GM23248 (cell line): ENCODE measurements around the gene SARS2. TPM values are rescaled to one million over a fixed set of nuclear protein-coding genes. Genes with fewer than 3 reads are reported as not detected.

Experiments used
- DNase-seq: peaks from one replicate; pipeline ENCODE4 v3.0.0-alpha.2; 2015
- H2AFZ ChIP-seq: fragments of 200-600 bp; sonication (generic); 2 replicates; pipeline ENCODE4 v1.6.1; 2016; ENCODE audit warnings: antibody characterized with exemption
- H3F3A ChIP-seq: fragments of 200-600 bp; sonication (generic); 2 replicates; pipeline ENCODE4 v1.6.1; 2016; ENCODE audit warnings: mild to moderate bottlenecking, antibody characterized with exemption, mixed run types; ENCODE audit not compliant: insufficient read depth
- H3K27ac ChIP-seq: fragments of 200-600 bp; sonication (generic); 2 replicates; pipeline ENCODE4 v1.5.1; 2016; ENCODE audit warnings: mild to moderate bottlenecking
- H3K27me3 ChIP-seq: fragments of 200-600 bp; sonication (generic); replicated peaks from 2 replicates; pipeline ENCODE4 v1.6.1; 2016; ENCODE audit warnings: mild to moderate bottlenecking; ENCODE audit not compliant: insufficient read depth
- H3K36me3 ChIP-seq: fragments of 200-600 bp; sonication (generic); 2 replicates; pipeline ENCODE4 v1.6.1; 2016; ENCODE audit warnings: low read depth, mild to moderate bottlenecking
- H3K4me1 ChIP-seq: fragments of 200-600 bp; sonication (generic); 2 replicates; pipeline ENCODE4 v1.6.1; 2016; ENCODE audit warnings: mild to moderate bottlenecking; ENCODE audit not compliant: insufficient read depth
- H3K4me2 ChIP-seq: fragments of 200-600 bp; sonication (generic); one replicate; pipeline ENCODE4 v1.6.1; 2016; ENCODE audit warnings: mild to moderate bottlenecking; ENCODE audit not compliant: unreplicated experiment
- H3K4me3 ChIP-seq: fragments of 200-600 bp; sonication (generic); 2 replicates; pipeline ENCODE4 v1.5.1; 2016; ENCODE audit warnings: mild to moderate bottlenecking
- H3K79me2 ChIP-seq: fragments of 200-600 bp; sonication (generic); 2 replicates; pipeline ENCODE4 v1.6.1; 2016; ENCODE audit warnings: mild to moderate bottlenecking; ENCODE audit not compliant: insufficient read depth
- H3K9ac ChIP-seq: fragments of 200-600 bp; sonication (generic); 2 replicates; pipeline ENCODE4 v1.6.1; 2016; ENCODE audit warnings: mild to moderate bottlenecking
- H3K9me2 ChIP-seq: fragments of 200-600 bp; sonication (generic); 2 replicates; pipeline ENCODE4 v1.6.1; 2016; ENCODE audit warnings: mixed run types, mild to moderate bottlenecking, moderate library complexity; ENCODE audit not compliant: insufficient read depth
- H3K9me3 ChIP-seq: fragments of 200-600 bp; sonication (generic); one replicate; pipeline ENCODE4 v1.6.1; 2017; ENCODE audit warnings: low read depth
- H4K20me1 ChIP-seq: fragments of 200-600 bp; sonication (generic); 2 replicates; pipeline ENCODE4 v1.6.0; 2016; ENCODE audit not compliant: insufficient read depth
- EZH2 ChIP-seq: fragments of 200-600 bp; sonication (generic); IDR thresholded peaks from 2 replicates; pipeline ENCODE4 v1.6.1; 2018; ENCODE audit warnings: antibody characterized with exemption, mild to moderate bottlenecking; ENCODE audit not compliant: insufficient read depth, poor library complexity, severe bottlenecking
- EZH2phosphoT487 ChIP-seq: fragments of 200-600 bp; sonication (generic); IDR thresholded peaks from 2 replicates; pipeline ENCODE4 v1.6.1; 2018; ENCODE audit warnings: antibody characterized with exemption, moderate library complexity, mild to moderate bottlenecking, low read depth; ENCODE audit not compliant: insufficient read depth
- WGBS, 2 experiments: methylation state at CpG; one replicate each; pipeline ENCODE4 v1.1.6; 2015 to 2017; ENCODE audit warnings: low lambda C conversion rate in 2 of 2, low coverage in 1 of 2; ENCODE audit errors: missing lambda C conversion rate in 2 of 2; 5-methylcytosine and 5-hydroxymethylcytosine counted together
- in situ Hi-C: fragments of 300-500 bp; cut with MboI; formaldehyde crosslinking; loops from 2 replicates; pipeline ENCODE4 v1.15.0; 2020
- polyA plus RNA-seq: library from polyadenylated mRNA; unstranded; fragments of >200 nt; fragmentation: Nextera tagmentation; extraction: Ambion mirVana; gene quantifications from 2 replicates; pipeline ENCODE4 v1.2.1, GENCODE V29; 2016
- total RNA-seq: library from RNA; depleted of rRNA; stranded (reverse); fragments of >200 nt; shearing (Covaris generic); gene quantifications from 2 replicates; pipeline ENCODE4 v1.2.3, GENCODE V29; 2014

Gene SARS2
- total and polyA plus RNA-seq, 2 experiments from 2014 or later, result 18.4 to 33.2 TPM

DNA sequence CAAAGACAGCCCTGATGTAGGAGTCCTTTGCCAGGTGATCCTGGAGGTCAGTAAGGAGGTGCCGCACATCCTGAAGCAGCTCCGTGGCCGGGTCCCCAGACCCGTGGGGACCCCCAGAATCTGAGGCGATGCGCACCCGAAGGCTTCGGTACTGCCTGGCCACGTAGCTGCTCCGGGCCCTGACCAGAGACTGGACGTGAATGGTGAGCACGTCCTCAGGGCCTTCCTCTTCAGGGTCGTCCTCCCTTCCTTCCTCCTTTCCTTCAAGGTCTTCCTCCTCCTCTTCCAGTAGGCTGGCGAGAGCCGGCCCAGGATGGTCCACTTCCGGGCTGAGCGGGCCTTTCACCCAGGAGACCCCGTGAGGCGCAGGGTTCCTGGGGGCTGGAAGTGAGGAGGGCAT lies 60.0 kb downstream of the SARS2 start:
- no peaks in the 10 kb centered on the region for H3K79me2 ChIP-seq
- no peak overlapping the region for H2AFZ ChIP-seq
- H3F3A ChIP-seq, result no peaks in the 10 kb centered on the region
- TF ChIP-seq EZH2 (no peak), EZH2phosphoT487 (no peak)
- no peak for DNase-seq
- H3K9me2 ChIP-seq, result no peaks in the 10 kb centered on the region
- H3K9me3 ChIP-seq, result no peaks in the 10 kb centered on the region
- in situ Hi-C loops, result no loop called here
- no peaks in the 10 kb centered on the region for H4K20me1 ChIP-seq
- no peak overlapping the region for H3K4me3 ChIP-seq
- H3K4me2 ChIP-seq, result no peak overlapping the region
- no peak overlapping the region for H3K27ac ChIP-seq
- 94 to 95% methylated on average over 18 to 19 of the region's 19 CpGs for WGBS, 2 experiments
- H3K4me1 ChIP-seq, result no peaks in the 10 kb centered on the region
- no peaks in the 10 kb centered on the region for H3K27me3 ChIP-seq
- no peak overlapping the region for H3K9ac ChIP-seq
- H3K36me3 ChIP-seq, result no peaks in the 10 kb centered on the region

- no peaks in the 10 kb centered on the region for H3K9me3 ChIP-seq
- no peaks in the 10 kb centered on the region for H3K27me3 ChIP-seq
- peak overlapping the region; percentile 65 for H3K4me3 ChIP-seq
- no peak overlapping the region for H3K27ac ChIP-seq
- 21 to 32% methylated on average over 38 to 62 of the region's 62 CpGs for WGBS, 2 experiments
- TF ChIP-seq EZH2 (no peak), EZH2phosphoT487 (no peak)
- H3K4me1 ChIP-seq, result no peaks in the 10 kb centered on the region
- peak; percentile 77 for DNase-seq
- 0 out of 2 replicates have a peak overlapping the region, but pooled peaks have one; percentile 16 for H3K9ac ChIP-seq
- H4K20me1 ChIP-seq, result no peaks in the 10 kb centered on the region
- H3K4me2 ChIP-seq, result peak overlapping the region; percentile 71
- no peaks in the 10 kb centered on the region for H3K9me2 ChIP-seq
- no peaks in the 10 kb centered on the region for H3K79me2 ChIP-seq
- in situ Hi-C loops, result no loop called here
- H3F3A ChIP-seq, result no peaks in the 10 kb centered on the region
- H3K36me3 ChIP-seq, result no peaks in the 10 kb centered on the region
- H2AFZ ChIP-seq, result peak overlapping the region; percentile 82
Observed at GRCh38 chr19:38869836-38870607, 60.5 kb downstream of the SARS2 start.

DNA sequence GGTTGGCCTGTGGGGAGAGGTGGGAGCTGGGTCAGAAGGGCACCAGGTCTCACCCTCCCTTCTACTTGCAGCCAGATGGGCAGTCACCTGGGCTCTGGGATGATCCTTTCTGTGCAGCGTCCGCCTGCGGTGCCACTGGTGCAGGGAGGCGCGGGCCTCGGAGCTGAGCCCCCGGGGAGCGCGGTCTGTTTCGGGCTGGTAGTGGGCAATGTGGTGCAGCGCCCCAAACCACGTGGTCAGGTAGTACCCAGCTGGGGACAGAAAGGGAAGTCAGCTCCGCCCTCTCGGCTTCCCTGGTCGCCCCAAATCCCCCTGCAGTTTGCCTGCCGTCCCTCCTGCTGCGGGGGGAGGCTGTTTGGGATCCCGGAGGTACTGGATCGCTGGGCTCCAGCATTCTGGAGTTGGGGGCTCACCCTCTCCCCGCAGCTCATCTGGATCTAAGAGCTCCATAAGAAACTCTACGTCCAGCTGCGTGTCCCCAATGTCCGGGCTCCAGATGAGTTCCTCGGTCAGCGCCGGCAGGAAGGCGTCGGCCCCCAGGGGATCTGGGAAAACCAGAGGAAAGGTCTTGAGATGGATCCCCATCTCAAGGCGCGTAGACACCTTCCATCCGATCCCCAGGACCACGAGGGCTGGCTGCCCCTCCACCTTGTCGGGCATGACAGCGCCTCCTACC lies 61.3 kb downstream of the SARS2 start:
- Histone ChIP-seq H3K9me3 (no peaks in the 10 kb centered on the region), H3K27ac (no peak overlapping the region), H3K4me3 (peak overlapping the region; percentile 65), H3K4me1 (no peaks in the 10 kb centered on the region), H3K79me2 (no peaks in the 10 kb centered on the region), H2AFZ (peak overlapping the region; percentile 82), H4K20me1 (no peaks in the 10 kb centered on the region), H3K9ac (no peak overlapping the region), H3F3A (no peaks in the 10 kb centered on the region), H3K36me3 (no peaks in the 10 kb centered on the region), H3K4me2 (peak overlapping the region; percentile 71), H3K27me3 (no peaks in the 10 kb centered on the region), H3K9me2 (no peaks in the 10 kb centered on the region)
- in situ Hi-C loops, result no loop called here
- TF ChIP-seq EZH2phosphoT487 (no peak), EZH2 (no peak)
- DNase-seq, result no peak
- 15 to 17% methylated on average over 34 of the region's 34 CpGs for WGBS, 2 experiments

- Histone ChIP-seq H3K27ac (no peak overlapping the region), H3K9ac (no peak overlapping the region), H3F3A (no peaks in the 10 kb centered on the region), H2AFZ (no peak overlapping the region), H3K4me3 (no peak overlapping the region), H3K4me2 (no peak overlapping the region), H3K4me1 (no peaks in the 10 kb centered on the region), H3K27me3 (no peaks in the 10 kb centered on the region), H3K9me2 (no peaks in the 10 kb centered on the region), H3K79me2 (no peaks in the 10 kb centered on the region), H3K9me3 (no peaks in the 10 kb centered on the region), H4K20me1 (no peaks in the 10 kb centered on the region), H3K36me3 (no peaks in the 10 kb centered on the region)
- no peak for TF ChIP-seq EZH2phosphoT487
- TF ChIP-seq EZH2, result no peak
- DNase-seq, result no peak
- in situ Hi-C loops, result no loop called here
- WGBS, 2 experiments, result 91 to 92% methylated on average over 6 of the region's 6 CpGs
Observed at GRCh38 chr19:38868551-38868950, 62.0 kb downstream of the SARS2 start.
